HepG2 (cell line): ENCODE results near the gene ZNF839. TPM values are rescaled to one million over a fixed set of nuclear protein-coding genes. Genes with fewer than 3 reads are reported as not detected.
A peak's percentile ranks its signal among the peaks of the same experiment; 100 is the strongest.

ENCODE experiments used
- CAMTA2 ChIP-seq: sonication (generic); formaldehyde crosslinking; IDR thresholded peaks from 2 replicates; pipeline ENCODE4 v1.4.0; 2020; ENCODE audit warnings: mild to moderate bottlenecking, missing genetic modification reagents, borderline replicate concordance
- CBX1 ChIP-seq: IDR thresholded peaks from one replicate; pipeline ENCODE4 v1.6.1; 2016; ENCODE audit warnings: antibody characterized with exemption, low read depth
- CREM ChIP-seq, 2 experiments: sonication (generic) in 1 of 2; formaldehyde crosslinking in 1 of 2; IDR thresholded peaks; 2 replicates each; pipeline versions ENCODE4 v1.4.0 to v1.6.1; 2016 to 2020; ENCODE audit warnings: antibody characterized with exemption in 1 of 2, mild to moderate bottlenecking in 1 of 2, missing genetic modification reagents in 1 of 2
- GATA4 ChIP-seq: sonication (generic); IDR thresholded peaks from 2 replicates; pipeline ENCODE4 v1.6.1; 2016; ENCODE audit warnings: antibody characterized with exemption, low read depth, borderline replicate concordance
- HOXA5 ChIP-seq: sonication (generic); formaldehyde crosslinking; IDR thresholded peaks from 2 replicates; pipeline ENCODE4 v1.4.0; 2020; ENCODE audit warnings: missing genetic modification reagents
- JARID2 ChIP-seq: sonication (generic); formaldehyde crosslinking; IDR thresholded peaks from 2 replicates; pipeline ENCODE4 v1.8.1; 2023; ENCODE audit warnings: missing genetic modification reagents, inconsistent platforms; ENCODE audit not compliant: insufficient replicate concordance
- MXD3 ChIP-seq: IDR thresholded peaks from 2 replicates; pipeline ENCODE4 v1.6.1; 2016; ENCODE audit warnings: mild to moderate bottlenecking, missing biosample characterization, missing genetic modification reagents
- PAWR ChIP-seq: sonication (generic); formaldehyde crosslinking; IDR thresholded peaks from 2 replicates; pipeline ENCODE4 v1.4.0; 2020; ENCODE audit warnings: missing genetic modification reagents, mild to moderate bottlenecking, borderline replicate concordance
- POLR2G ChIP-seq: fragments of 200-400 bp; formaldehyde crosslinking; IDR thresholded peaks from 2 replicates; pipeline ENCODE4 v1.6.1; 2018; ENCODE audit warnings: mild to moderate bottlenecking, low read depth, low read length, moderate library complexity
- RAD21 ChIP-seq: fragments of 450-650 bp; formaldehyde crosslinking; IDR thresholded peaks from 2 replicates; pipeline ENCODE4 v1.5.0; 2020; ENCODE audit warnings: mild to moderate bottlenecking
- RBFOX2 ChIP-seq: fragments of 200-400 bp; formaldehyde crosslinking; IDR thresholded peaks from 2 replicates; pipeline ENCODE4 v1.6.1; 2017; ENCODE audit warnings: low read depth, mild to moderate bottlenecking, low read length
- TEAD3 ChIP-seq: optimal IDR thresholded peaks from 2 replicates; pipeline ENCODE3; 2016; ENCODE audit warnings: borderline replicate concordance
- UBTF ChIP-seq: sonication (generic); formaldehyde crosslinking; IDR thresholded peaks from 2 replicates; pipeline ENCODE4 v1.4.0; 2020; ENCODE audit warnings: mild to moderate bottlenecking, missing genetic modification reagents
- ZNF17 ChIP-seq: sonication (generic); formaldehyde crosslinking; IDR thresholded peaks from 2 replicates; pipeline ENCODE4 v1.5.0; 2020; ENCODE audit warnings: mild to moderate bottlenecking, missing genetic modification reagents
- ZNF513 ChIP-seq: sonication (generic); formaldehyde crosslinking; conservative IDR thresholded peaks from 2 replicates; pipeline ENCODE4 v1.5.0; 2020; ENCODE audit warnings: missing genetic modification reagents
- ZNF557 ChIP-seq: sonication (generic); formaldehyde crosslinking; IDR thresholded peaks from 2 replicates; pipeline ENCODE4 v1.4.0; 2020; ENCODE audit warnings: missing genetic modification reagents
- ZNF709 ChIP-seq: sonication (generic); formaldehyde crosslinking; IDR thresholded peaks from 2 replicates; pipeline ENCODE4 v1.5.0; 2020; ENCODE audit warnings: mild to moderate bottlenecking, missing genetic modification reagents
- ZNF737 ChIP-seq: sonication (generic); formaldehyde crosslinking; IDR thresholded peaks from 2 replicates; pipeline ENCODE4 v1.5.0; 2020; ENCODE audit warnings: missing genetic modification reagents, mild to moderate bottlenecking, borderline replicate concordance
- polyA plus RNA-seq, 8 experiments: library from polyadenylated mRNA; depleted of rRNA in 3 of 8; stranded (reverse) in 7 of 8; unstranded in 1 of 8; fragments of >200 nt; fragmentation: Illumina TruSeq in 4 of 8; extraction: Trizol in 4 of 8; gene quantifications; 2 replicates each; pipeline versions ENCODE4 v1.2.1 to v1.2.3, GENCODE V29; 2011 to 2016; ENCODE audit warnings: low read depth in 4 of 8, missing spikeins in 1 of 8, mixed read lengths in 1 of 8; ENCODE audit not compliant: insufficient read depth in 1 of 8
- total RNA-seq, 5 experiments: library from RNA; depleted of rRNA; stranded (reverse); fragments of >200 nt; fragmentation: Illumina TruSeq; extraction: Trizol; gene quantifications; 2 replicates each; pipeline ENCODE4 v1.2.3, GENCODE V29; 2016; ENCODE audit warnings: low read depth in 1 of 5
- TF ChIP-seq, protein P1 (sequence below): IDR thresholded peaks from 2 replicates; pipeline ENCODE4 v1.6.1; 2016; ENCODE audit warnings: mild to moderate bottlenecking
- TF ChIP-seq, protein P2 (sequence below): IDR thresholded peaks from 2 replicates; pipeline ENCODE4 v1.6.1; 2016; ENCODE audit warnings: low read depth, borderline replicate concordance
- TF ChIP-seq, protein P3 (sequence below): sonication (generic); formaldehyde crosslinking; IDR thresholded peaks from 2 replicates; pipeline ENCODE4 v1.5.0; 2020; ENCODE audit warnings: missing genetic modification reagents, mild to moderate bottlenecking, borderline replicate concordance

The ZNF839 gene
- total and polyA plus RNA-seq, 2 of the 13 experiments (the other 11 are each of a cell fraction or from before 2014, with no cell fraction given): 11.1 to 12.8 TPM

DNA sequence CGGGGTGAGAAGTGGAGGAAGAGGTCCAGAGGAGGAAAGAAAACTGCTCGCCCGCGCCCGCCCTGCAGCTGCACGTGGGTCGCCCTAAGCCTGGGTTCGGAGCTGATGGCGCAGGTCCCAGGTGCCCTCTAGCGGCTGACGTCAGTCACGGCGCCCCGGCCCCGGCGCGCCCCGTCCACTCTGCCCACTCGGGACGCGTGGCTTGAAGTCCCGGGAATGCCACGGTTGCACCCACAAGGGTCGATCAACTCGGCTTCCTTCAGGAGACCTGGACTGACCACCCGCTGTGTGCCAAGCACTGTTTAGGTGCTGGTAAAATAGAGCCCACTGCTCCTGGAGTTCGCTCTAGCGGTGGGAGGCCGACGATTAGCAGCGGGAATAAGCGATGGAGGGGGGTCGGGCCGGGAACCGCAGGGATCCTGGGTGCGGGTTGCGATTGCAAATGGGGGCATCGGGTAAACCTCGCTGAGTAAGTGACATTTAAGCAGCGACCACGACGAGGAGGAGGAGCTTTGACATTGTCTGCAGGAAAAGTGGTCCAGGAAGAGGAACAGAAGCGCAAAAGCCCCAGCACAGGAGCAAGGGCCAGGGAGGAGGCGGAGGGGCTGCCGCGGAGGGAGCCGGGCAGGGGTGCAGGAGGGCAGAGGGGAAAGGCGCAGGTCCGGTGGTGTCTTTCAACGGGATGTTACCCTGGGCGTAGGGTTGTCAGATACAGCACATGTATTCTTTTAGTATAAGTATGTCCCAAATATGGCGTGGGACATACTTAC is 5.1 kb upstream of the ZNF839 start (continued):
- TF ChIP-seq ZNF557 (no peak), MXD3 (CRISPR knock-in tag) (peak; percentile 56; the same call in 1 of the 2 replicates), CBX1 (no peak), JARID2 (CRISPR knock-in tag) (no peak), ZNF17 (no peak), POLR2G (0 out of 2 replicates have a peak, but pooled peaks have one; percentile 28), HOXA5 (CRISPR knock-in tag) (peak; percentile 86; the same call in 1 of the 2 replicates), GATA4 (no peak), ZNF513 (CRISPR knock-in tag) (no peak), TEAD3 (CRISPR knock-in tag) (peak; percentile 60), RBFOX2 (0 out of 2 replicates have a peak, but pooled peaks have one; percentile 46), RAD21 (CRISPR knock-in tag) (peak; percentile 97), CAMTA2 (CRISPR knock-in tag) (peak; percentile 94; the same call in 1 of the 2 replicates), ZNF709 (CRISPR knock-in tag) (no peak), ZNF737 (CRISPR knock-in tag) (no peak), UBTF (peak; percentile 44; the same call in 1 of the 2 replicates), CREM (IDR thresholded peaks at IDR 0.05) (no peak), CREM (CRISPR knock-in tag; IDR thresholded peaks at IDR 0.05) (no peak), PAWR (CRISPR knock-in tag) (no peak)
- TF ChIP-seq, protein P1, sequence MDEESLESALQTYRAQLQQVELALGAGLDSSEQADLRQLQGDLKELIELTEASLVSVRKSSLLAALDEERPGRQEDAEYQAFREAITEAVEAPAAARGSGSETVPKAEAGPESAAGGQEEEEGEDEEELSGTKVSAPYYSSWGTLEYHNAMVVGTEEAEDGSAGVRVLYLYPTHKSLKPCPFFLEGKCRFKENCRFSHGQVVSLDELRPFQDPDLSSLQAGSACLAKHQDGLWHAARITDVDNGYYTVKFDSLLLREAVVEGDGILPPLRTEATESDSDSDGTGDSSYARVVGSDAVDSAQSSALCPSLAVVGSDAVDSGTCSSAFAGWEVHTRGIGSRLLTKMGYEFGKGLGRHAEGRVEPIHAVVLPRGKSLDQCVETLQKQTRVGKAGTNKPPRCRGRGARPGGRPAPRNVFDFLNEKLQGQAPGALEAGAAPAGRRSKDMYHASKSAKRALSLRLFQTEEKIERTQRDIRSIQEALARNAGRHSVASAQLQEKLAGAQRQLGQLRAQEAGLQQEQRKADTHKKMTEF (CRISPR knock-in tag): peak; percentile 80
- TF ChIP-seq, protein P2, sequence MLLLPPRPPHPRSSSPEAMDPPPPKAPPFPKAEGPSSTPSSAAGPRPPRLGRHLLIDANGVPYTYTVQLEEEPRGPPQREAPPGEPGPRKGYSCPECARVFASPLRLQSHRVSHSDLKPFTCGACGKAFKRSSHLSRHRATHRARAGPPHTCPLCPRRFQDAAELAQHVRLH (CRISPR knock-in tag): peak; percentile 81; the same call in 1 of the 2 replicates
- TF ChIP-seq, protein P3, sequence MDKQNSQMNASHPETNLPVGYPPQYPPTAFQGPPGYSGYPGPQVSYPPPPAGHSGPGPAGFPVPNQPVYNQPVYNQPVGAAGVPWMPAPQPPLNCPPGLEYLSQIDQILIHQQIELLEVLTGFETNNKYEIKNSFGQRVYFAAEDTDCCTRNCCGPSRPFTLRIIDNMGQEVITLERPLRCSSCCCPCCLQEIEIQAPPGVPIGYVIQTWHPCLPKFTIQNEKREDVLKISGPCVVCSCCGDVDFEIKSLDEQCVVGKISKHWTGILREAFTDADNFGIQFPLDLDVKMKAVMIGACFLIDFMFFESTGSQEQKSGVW (CRISPR knock-in tag): no peak
